GM12891 (cell line): ENCODE data around the gene ST3GAL3.

Experiments used
- DNase-seq: peaks from one replicate; pipeline ENCODE4 v3.0.0; 2011; ENCODE audit warnings: low spot score; ENCODE audit not compliant: insufficient read length
- FAIRE-seq: peaks from 2 replicates; lab custom pipeline; 2011; peaks lifted over from hg19 to GRCh38; lab: Jason Lieb, UNC
- PAX5 ChIP-seq: IDR thresholded peaks from 2 replicates; pipeline ENCODE4 v1.6.1; 2011; ENCODE audit warnings: low read length, moderate library complexity, mild to moderate bottlenecking; ENCODE audit not compliant: insufficient read depth, severe bottlenecking
- POLR2A ChIP-seq: IDR thresholded peaks from 2 replicates; pipeline ENCODE4 v1.6.1; 2011; ENCODE audit warnings: low read depth, low read length, control low read depth
- POLR2AphosphoS5 ChIP-seq: IDR thresholded peaks from 2 replicates; pipeline ENCODE4 v1.6.1; 2011; ENCODE audit warnings: low read depth, low read length, control low read depth
- POU2F2 ChIP-seq: IDR thresholded peaks from 2 replicates; pipeline ENCODE4 v1.6.1; 2011; ENCODE audit warnings: low read depth, mild to moderate bottlenecking, control low read depth, low read length, moderate library complexity
- SPI1 ChIP-seq: IDR thresholded peaks from 2 replicates; pipeline ENCODE4 v1.6.1; 2011; ENCODE audit warnings: low read depth, low read length, control low read depth
- TAF1 ChIP-seq: IDR thresholded peaks from 2 replicates; pipeline ENCODE4 v1.6.1; 2011; ENCODE audit warnings: low read depth, low read length, control low read depth

ST3GAL3 gene

DNA sequence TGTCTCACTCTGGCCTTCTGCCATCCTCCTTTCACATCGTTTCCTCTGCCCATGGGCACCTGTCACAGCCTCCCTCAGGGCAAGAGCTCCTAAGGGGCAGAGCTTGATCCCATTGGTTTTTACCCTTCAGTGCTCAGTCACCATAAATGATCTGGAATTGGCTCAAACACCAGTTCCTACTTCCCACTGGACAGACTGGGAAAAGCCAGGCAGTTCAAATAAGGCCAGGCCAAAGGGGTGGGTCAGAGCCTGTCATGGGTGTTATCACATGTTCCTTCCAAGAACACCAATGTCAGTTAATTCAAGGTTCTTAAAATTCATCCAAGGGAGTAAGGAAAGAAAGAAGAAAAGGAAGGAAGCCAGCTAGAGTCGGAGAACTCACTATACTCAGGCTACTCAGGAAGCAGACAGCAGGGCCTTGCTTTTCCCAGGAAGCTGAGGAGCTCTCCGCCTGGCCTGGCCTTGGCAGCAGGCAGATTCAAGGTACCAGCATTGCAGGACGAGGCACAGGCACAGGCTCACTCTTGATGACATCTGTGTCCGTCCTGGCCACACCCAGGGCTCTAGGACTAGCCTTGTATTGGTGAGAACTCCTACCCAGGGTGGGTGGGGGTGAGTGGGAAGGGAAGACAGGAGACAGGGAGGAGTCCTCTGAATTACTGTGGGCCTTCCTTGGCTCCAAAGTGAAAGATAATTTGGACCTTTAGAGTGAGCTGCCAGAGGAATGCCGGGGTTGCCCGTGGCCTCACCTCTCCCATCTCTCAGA, 194.0 kb downstream of the ST3GAL3 start:
- FAIRE-seq (no peak), DNase-seq (no peak)
- TF ChIP-seq SPI1 (no peak), POLR2AphosphoS5 (no peak), POU2F2 (no peak), PAX5 (no peak), TAF1 (no peak), POLR2A (no peak)

DNA sequence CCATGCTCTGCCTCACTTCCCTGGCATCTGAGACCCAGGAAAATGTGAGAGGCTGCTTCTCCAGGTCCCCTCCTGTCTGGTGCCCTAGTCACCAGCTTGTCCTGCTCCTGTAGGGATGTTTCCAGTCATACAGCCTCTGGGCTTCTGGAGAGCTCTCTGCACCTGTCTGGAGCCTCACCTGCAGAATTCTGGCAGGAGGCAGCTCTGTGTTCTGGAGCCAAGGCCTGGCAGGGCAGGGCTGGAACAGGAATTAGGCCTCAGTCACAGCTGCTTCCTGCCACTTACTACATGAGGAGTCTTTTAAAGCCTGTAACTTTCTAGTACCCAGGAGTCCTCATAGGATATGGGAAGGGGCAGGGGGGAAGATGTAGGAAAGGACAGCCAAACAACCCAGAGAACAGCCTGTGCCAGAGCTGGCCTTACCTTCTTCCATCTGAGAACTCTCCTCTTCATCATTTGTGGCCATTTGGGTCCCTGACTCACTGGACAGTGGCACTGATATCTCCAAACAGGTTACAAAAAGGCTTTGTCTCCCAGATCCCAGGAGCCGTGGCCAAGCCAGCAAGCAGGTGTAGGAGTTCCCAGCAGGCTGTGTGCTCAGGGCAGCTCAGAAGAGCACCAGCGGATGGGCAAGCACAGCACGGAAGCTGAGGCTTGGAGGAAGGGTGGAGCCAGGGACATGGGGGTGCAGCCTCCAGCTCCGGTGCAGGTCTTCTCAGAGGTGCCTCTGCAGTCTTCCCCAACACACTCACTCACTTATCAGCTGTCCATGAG, 194.9 kb downstream of the ST3GAL3 start:
- no peak for TF ChIP-seq POLR2A
- no peak for TF ChIP-seq TAF1
- TF ChIP-seq POU2F2, result no peak
- TF ChIP-seq SPI1, result no peak
- TF ChIP-seq PAX5, result no peak
- TF ChIP-seq POLR2AphosphoS5, result no peak
- DNase-seq, result no peak
- FAIRE-seq, result no peak

- DNase-seq (no peak), FAIRE-seq (no peak)
- TF ChIP-seq POU2F2, result no peak
Measured at GRCh38 chr1:43904660-43905551, 197.6 kb downstream of the ST3GAL3 start.

DNA sequence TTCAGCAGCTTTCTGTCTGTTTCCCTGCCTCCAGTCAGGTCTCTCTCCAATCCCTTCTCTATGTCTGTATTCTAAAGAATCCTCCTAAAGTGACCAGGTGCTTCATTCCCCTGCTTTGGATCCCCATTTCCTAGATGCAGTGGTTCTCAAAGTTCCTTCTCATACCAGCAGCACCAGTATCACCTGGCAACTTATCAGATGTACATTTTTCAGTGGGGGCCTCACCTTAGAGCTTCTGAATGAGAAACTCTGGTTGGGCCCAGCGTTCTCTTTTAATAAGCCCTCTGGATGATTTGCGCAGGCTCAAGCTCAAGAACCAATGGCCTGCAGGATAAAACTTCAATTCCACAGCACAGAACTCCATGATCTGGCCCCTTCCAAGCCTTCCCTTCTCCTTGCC, 200.9 kb downstream of the ST3GAL3 start:
- TF ChIP-seq POLR2AphosphoS5, result no peak
- FAIRE-seq (no peak), DNase-seq (no peak)

DNA sequence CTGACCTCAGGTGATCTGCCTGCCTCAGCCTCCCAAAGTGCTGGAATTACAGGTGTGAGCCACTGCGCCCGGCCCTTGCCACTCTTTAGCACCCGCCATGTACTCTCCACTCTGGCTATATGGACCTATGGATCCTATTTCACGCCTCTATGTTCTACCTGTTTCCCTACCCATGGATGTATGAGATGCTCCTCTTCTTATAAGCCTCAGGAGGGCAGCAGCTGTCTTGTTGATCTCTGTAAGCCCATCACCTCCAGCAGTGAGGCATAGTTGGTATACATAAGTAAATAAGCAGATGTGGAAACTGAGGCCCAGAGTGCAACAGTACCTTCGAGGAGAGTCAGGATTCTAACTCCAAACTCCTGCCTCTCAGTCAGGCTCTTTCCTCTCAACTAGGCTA, 201.5 kb downstream of the ST3GAL3 start:
- FAIRE-seq, result no peak
- DNase-seq, result no peak
- no peak for TF ChIP-seq POLR2AphosphoS5
- TF ChIP-seq POLR2A, result no peak
- no peak for TF ChIP-seq PAX5

GRCh38 chr1:43910343-43910742, 203.0 kb downstream of the ST3GAL3 start:
- no peak for TF ChIP-seq SPI1
- TF ChIP-seq POU2F2, result no peak
- no peak for TF ChIP-seq TAF1
- TF ChIP-seq PAX5, result no peak
- no peak for TF ChIP-seq POLR2A
- no peak for TF ChIP-seq POLR2AphosphoS5
- no peak for DNase-seq
- FAIRE-seq, result peak; percentile 45

GRCh38 chr1:43912607-43913006, 205.3 kb downstream of the ST3GAL3 start:
- FAIRE-seq, result no peak
- no peak for DNase-seq
- TF ChIP-seq POU2F2, result no peak
- no peak for TF ChIP-seq POLR2AphosphoS5
- TF ChIP-seq PAX5, result no peak
- no peak for TF ChIP-seq TAF1
- TF ChIP-seq POLR2A, result no peak
- no peak for TF ChIP-seq SPI1

- FAIRE-seq, result no peak
- no peak for DNase-seq
- TF ChIP-seq SPI1 (no peak), TAF1 (no peak), POLR2A (no peak), PAX5 (no peak), POU2F2 (no peak), POLR2AphosphoS5 (no peak)
Measured at GRCh38 chr1:43913051-43913501, 205.7 kb downstream of the ST3GAL3 start.

- FAIRE-seq (no peak), DNase-seq (no peak)
- TF ChIP-seq POLR2AphosphoS5 (no peak), POLR2A (no peak), POU2F2 (no peak), TAF1 (no peak), SPI1 (no peak), PAX5 (no peak)
Measured at GRCh38 chr1:43913666-43914360, 206.5 kb downstream of the ST3GAL3 start.
